NCI-H2227 (cell line): Measurements from ENCODE around the gene UCP2.
"Not testable (repeated sequence)": the region's sequence is repeated elsewhere in the genome, so short reads cannot be mapped to it uniquely, and the experiment has no call there.

Experiments used
- DNase-seq: peaks from one replicate; lab custom pipeline; 2025; ENCODE audit not compliant: unreplicated experiment; lab: John Stamatoyannopoulos, UW

Gene UCP2

GRCh38 chr11:73996161-73996747, 13.6 kb upstream of the UCP2 start:
- DNase-seq, result no peak

- no peak for DNase-seq
These were observed 13.1 kb upstream of the UCP2 start for GRCh38 chr11:73995731-73996130.

DNA sequence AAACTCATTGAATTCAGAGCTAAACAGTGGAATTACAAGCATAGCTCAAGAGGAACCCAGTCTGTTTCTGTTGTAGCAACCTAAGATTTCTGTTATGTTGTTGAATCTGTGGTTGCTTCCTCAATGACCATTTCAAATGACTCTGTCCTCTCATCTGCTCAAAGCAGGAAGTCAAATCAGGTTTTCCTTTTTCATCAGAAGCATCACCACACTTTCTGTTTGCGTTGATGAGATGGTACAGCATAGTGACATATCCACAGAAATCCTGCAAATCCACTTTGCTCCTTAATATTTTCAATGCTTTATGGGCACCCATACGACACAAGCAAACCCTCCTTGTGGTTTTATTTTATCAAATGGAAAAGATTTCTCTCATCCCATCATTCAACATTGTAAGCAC, 12.6 kb upstream of the UCP2 start:
- DNase-seq, result no peak

- DNase-seq, result no peak
These were observed 8.9 kb upstream of the UCP2 start for GRCh38 chr11:73991471-73992006.

GRCh38 chr11:73990730-73991129, 8.1 kb upstream of the UCP2 start:
- no peak for DNase-seq

DNA sequence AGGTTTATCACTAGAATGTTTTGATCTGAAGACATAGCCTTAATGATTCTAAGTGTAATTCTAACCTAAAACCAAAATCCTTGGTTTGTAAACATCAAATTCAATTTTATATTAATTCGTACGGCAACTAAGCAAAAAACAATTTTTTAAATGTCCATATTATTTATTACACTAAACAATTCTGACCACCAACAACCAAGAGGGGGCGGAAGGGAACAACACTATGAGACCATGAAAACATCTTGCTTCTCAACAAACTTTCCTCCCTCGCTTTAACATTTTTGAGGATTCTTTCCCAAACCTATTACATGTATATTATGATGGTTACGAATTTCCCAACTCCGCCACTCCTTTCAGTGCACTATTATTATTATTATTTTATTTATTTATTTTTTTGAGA, 6.5 kb upstream of the UCP2 start:
- DNase-seq, result no peak

- no peak for DNase-seq
These were observed 5.6 kb upstream of the UCP2 start for GRCh38 chr11:73988227-73988626.

- DNase-seq, result not testable (repeated sequence)
These were observed 3.0 kb upstream of the UCP2 start for GRCh38 chr11:73985661-73986060.

DNA sequence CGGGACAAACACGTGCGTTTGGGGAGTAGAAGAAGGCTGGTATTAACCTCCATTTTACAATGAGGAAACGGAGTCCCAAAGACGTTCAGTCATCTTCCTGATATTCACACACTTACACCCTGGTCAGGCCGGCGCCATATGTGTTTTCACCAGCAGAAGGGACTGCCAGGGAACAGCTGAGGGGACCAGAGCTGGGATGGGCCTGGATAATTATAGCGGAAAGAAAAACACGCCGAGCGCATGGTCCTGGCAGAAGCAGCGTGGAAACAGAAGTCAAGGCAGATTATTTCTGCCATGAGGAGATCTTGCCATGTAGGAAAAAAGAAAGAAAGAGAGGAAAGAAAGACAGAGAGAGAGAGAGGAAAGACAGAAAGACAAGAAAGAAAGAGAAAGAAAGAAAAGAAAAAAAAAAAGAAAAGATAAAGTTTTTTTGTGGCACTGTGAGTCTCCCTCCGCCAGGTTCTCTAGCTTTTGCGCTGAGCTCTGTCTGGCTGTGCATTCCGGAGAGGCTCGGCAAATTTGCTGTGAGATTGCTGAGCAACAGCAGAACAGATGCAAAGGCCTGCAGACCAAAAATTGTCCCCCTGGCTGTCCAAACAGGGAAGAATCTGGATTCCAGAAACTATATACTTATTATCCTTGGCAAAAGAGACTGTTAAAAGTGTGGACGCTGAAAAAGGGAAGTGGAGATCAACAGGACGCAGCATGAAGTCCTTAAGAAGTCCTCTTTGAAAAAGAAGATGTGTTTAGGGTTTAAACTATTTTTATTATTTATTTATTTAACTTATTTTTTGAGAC, 1.3 kb upstream of the UCP2 start:
- DNase-seq, result peak; percentile 11

- peak; percentile 98 for DNase-seq
These were observed 522 bp upstream of the UCP2 start for GRCh38 chr11:73982990-73983740.

DNA sequence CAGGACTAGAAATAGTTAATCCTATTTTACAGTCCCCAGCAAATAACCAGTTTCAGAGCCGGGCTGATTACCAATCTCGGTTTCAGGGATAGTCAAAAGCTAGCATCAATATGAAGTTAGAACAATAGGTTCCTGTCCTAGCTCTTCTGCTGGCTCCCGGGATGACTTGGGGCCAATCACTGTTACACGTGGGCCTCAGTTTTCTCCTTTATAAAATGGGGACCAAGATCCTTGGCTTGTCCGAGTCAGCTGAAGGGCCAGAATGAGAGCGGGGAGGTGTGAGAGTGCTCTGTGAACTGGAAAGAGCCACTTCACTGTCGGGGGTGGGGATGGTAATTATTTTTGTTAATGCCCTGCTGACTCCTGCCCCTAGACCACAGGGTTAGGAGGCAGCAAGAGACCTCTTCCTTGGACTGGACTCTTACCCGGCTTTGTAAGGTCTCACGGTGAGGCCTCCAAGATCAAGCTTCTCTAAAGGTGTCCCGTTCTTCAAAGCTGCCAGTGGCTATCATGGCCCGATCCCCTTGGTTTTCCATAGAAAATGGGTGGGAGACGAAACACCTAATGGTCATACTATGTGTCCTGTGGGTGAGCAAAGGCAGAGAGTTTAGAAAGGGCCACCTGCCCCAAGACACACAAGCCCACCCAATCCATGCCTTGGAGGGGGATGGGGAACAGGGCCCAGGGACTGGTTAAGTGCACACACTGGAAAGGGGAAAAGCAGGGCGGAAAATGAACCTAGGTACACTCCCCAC, 1.4 kb downstream of the UCP2 start:
- DNase-seq, result no peak

DNA sequence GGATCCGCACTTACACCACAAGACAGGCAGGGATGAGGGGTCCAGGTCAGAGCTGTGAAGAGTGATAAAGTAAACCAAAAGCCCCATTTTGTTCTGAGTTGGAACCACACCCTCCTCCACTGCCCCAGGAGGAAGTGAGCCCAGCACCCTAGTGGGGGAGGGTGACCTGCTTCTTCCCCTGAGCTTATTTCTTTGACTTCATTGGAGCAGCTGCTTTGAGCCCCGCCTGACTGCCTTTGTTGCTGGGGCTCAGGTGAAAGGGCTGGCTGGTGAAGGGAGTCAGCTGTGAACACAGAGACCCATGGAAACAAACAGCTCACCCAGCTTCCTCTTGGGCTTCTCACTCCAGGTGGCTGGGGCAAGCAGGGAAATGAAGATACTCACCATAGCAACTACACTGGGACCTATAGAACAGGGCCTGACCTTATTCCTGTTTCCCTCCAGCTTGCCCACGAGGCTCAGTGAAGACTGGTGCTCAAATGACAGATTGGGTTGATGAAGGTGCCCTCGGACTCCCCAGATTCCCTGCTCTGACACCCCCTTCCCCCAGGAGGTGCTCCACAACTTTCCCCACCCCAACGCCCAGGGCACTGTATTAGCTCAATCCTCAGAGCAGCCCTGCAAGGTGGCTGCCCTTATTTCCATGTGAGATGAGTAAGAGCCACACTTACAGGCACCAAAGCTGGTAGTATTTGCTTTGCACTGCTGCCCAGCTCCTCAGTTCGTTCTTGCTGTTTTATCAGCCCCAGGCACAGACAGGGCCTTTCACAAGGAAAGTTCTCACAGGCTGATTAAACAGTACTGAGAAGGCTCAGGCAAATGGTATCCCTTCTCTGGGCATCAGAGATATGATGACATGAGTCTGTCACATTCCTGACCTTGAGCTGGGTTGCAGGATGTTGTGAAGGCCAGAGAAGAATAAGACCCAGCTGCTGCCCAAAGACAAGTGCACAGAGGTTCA, 2.4 kb downstream of the UCP2 start:
- DNase-seq, result no peak

DNA sequence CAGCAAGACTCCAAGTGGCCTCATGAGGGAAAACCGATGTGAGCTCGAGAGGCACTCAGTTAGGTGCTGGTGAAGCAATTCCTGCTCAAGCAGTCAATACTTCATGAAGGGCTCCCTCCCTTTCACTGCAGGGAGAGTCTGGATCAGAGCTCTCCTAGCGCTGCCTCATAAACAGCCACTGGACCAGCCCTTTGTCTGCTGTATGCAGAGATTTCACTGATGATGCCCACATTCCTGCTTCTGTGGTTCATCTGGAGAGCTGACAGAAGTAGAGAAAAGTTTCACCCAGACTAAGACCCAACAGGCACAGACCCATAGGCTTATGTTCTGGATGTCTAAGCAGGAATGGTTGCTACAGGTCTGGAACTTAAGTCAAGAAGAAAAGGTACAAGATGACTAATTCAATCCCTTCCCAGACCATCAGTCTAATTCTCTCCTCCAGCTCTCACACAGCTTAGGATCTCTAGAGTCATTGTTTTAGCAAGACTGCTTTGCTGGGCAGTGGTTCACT, 4.0 kb downstream of the UCP2 start:
- no peak for DNase-seq

GRCh38 chr11:73977856-73978519, 4.7 kb downstream of the UCP2 start:
- DNase-seq, result no peak

- no peak for DNase-seq
These were observed 6.0 kb downstream of the UCP2 start for GRCh38 chr11:73976451-73977151.

- DNase-seq, result no peak
These were observed 7.2 kb downstream of the UCP2 start for GRCh38 chr11:73975479-73975757.

- DNase-seq, result no peak
These were observed 7.8 kb downstream of the UCP2 start for GRCh38 chr11:73974604-73975478.
